Anterior cingulate cortex (tissue), 58 donors: ENCODE measurements around the gene COL1A1.

Source experiments
- DNase-seq, 58 donors: peaks; one replicate each; lab custom pipeline; 2025; lab: John Stamatoyannopoulos, UW

COL1A1 gene

GRCh38 chr17:50176559-50177357, 24.7 kb downstream of the COL1A1 start:
- no peak for DNase-seq

- DNase-seq, result no peak
Observed at GRCh38 chr17:50175035-50175807, 26.2 kb downstream of the COL1A1 start.

- no peak for DNase-seq
Observed at GRCh38 chr17:50174444-50174843, 27.0 kb downstream of the COL1A1 start.

GRCh38 chr17:50173335-50173941, 28.0 kb downstream of the COL1A1 start:
- no peak for DNase-seq

- DNase-seq, result no peak
Observed at GRCh38 chr17:50172936-50173334, 28.5 kb downstream of the COL1A1 start.

- no peak for DNase-seq
Observed at GRCh38 chr17:50172130-50172529, 29.3 kb downstream of the COL1A1 start.

GRCh38 chr17:50171371-50172071, 29.9 kb downstream of the COL1A1 start:
- no peak for DNase-seq

GRCh38 chr17:50170662-50171370, 30.6 kb downstream of the COL1A1 start:
- DNase-seq, result no peak

- DNase-seq, result no peak
Observed at GRCh38 chr17:50169881-50170459, 31.5 kb downstream of the COL1A1 start.

GRCh38 chr17:50169121-50169764, 32.2 kb downstream of the COL1A1 start:
- DNase-seq, result peak in 24 of 58 donors; percentile 10 to 49 (median 25)

- no peak for DNase-seq
Observed at GRCh38 chr17:50168319-50168718, 33.1 kb downstream of the COL1A1 start.

GRCh38 chr17:50167371-50167770, 34.1 kb downstream of the COL1A1 start:
- DNase-seq, result no peak

- no peak for DNase-seq
Observed at GRCh38 chr17:50166518-50167181, 34.8 kb downstream of the COL1A1 start.

- DNase-seq, result no peak
Observed at GRCh38 chr17:50165867-50166517, 35.4 kb downstream of the COL1A1 start, which contains the start of gene SGCA. SGCA (plus strand) TSS chr17:50166005; CDS start chr17:50166041, 36 bp downstream.

GRCh38 chr17:50165466-50165865, 36.0 kb downstream of the COL1A1 start:
- DNase-seq, result no peak

GRCh38 chr17:50165066-50165465, 36.4 kb downstream of the COL1A1 start:
- peak in 1 of 58 donors; percentile 10 for DNase-seq

- no peak for DNase-seq
Observed at GRCh38 chr17:50164697-50164988, 36.8 kb downstream of the COL1A1 start.
